ENCODE measurements around the gene PPAT. TPM values are rescaled to one million over a fixed set of nuclear protein-coding genes. Genes with fewer than 3 reads are reported as not detected.

The PPAT gene
- total and polyA plus RNA-seq, 2 experiments from 2014 or later = 63.0 to 96.8 TPM

- Mint-ChIP-seq H3K4me3 (no peak overlapping the region), H3K27me3 (ENCODE audit: insufficient read depth, low read depth, poor library complexity) (peaks cover 2% of the 10 kb centered on the region), H3K9me3 (no peaks in the 10 kb centered on the region), H3K27ac (peak overlapping the region; percentile 67), H3K4me1 (peaks cover 36% of the 10 kb centered on the region), H3K36me3 (ENCODE audit: low read depth) (peaks cover 58% of the 10 kb centered on the region)
- H3K36me3 ChIP-seq (ENCODE audit: insufficient read depth) = peaks cover 16% of the 10 kb centered on the region; the same call in 1 of the 2 replicates
- no peaks in the 10 kb centered on the region for H3F3A ChIP-seq (replicated peaks; ENCODE audit: low read depth)
- no peak overlapping the region for H3K4me3 ChIP-seq
- no peak for TF ChIP-seq CTCF (conservative IDR thresholded peaks at IDR 0.05; ENCODE audit: low read depth in 2 of 2)
- no peak for TF ChIP-seq EZH2 (IDR thresholded peaks at IDR 0.05; ENCODE audit: low read depth, unreplicated experiment)
- TF ChIP-seq ETS1 (IDR thresholded peaks at IDR 0.05) = no peak
- TF ChIP-seq CREB1 (CRISPR knock-in tag; IDR thresholded peaks at IDR 0.05; ENCODE audit: low read depth) = no peak
- TF ChIP-seq ZNF331 (CRISPR knock-in tag; IDR thresholded peaks at IDR 0.05; ENCODE audit: low read depth) = no peak
- TF ChIP-seq POLR2AphosphoS5 (IDR thresholded peaks at IDR 0.05; ENCODE audit: low read depth) = no peak
- TF ChIP-seq REST (IDR thresholded peaks at IDR 0.05; ENCODE audit: unreplicated experiment) = no peak
- H3K79me2 ChIP-seq (replicated peaks; ENCODE audit: insufficient read depth) = peaks cover 50% of the 10 kb centered on the region
- H3K27me3 ChIP-seq (ENCODE audit: insufficient read depth) = no peaks in the 10 kb centered on the region
- no peak overlapping the region for H3K4me2 ChIP-seq
- ATAC-seq (no peak), DNase-seq (ENCODE audit: low spot score) (no peak)
- peaks cover 31% of the 10 kb centered on the region for H3K4me1 ChIP-seq (ENCODE audit: insufficient read depth)
- H4K20me1 ChIP-seq (replicated peaks; ENCODE audit: insufficient read depth) = peaks cover 15% of the 10 kb centered on the region; the same call in 1 of the 2 replicates
- no peak overlapping the region for H2AFZ ChIP-seq
- no peak overlapping the region for H3K27ac ChIP-seq (ENCODE audit: low read depth)
- no peaks in the 10 kb centered on the region for H3K9me2 ChIP-seq (ENCODE audit: insufficient read depth)
These were observed 29.3 kb downstream of the PPAT start for GRCh38 chr4:56406151-56406550.

GRCh38 chr4:56405016-56405415 lies 30.4 kb downstream of the PPAT start:
- ATAC-seq = no peak
- DNase-seq (ENCODE audit: low spot score) = no peak
- Histone ChIP-seq H3K79me2 (replicated peaks; ENCODE audit: insufficient read depth) (peaks cover 42% of the 10 kb centered on the region), H3K27ac (ENCODE audit: low read depth) (no peak overlapping the region), H3K4me2 (no peak overlapping the region), H3K4me1 (ENCODE audit: insufficient read depth) (peaks cover 32% of the 10 kb centered on the region), H3K36me3 (ENCODE audit: insufficient read depth) (peaks cover 16% of the 10 kb centered on the region; the same call in 1 of the 2 replicates), H3F3A (replicated peaks; ENCODE audit: low read depth) (no peaks in the 10 kb centered on the region), H3K4me3 (no peak overlapping the region), H3K9me2 (ENCODE audit: insufficient read depth) (no peaks in the 10 kb centered on the region), H3K27me3 (ENCODE audit: insufficient read depth) (no peaks in the 10 kb centered on the region), H2AFZ (no peak overlapping the region), H4K20me1 (replicated peaks; ENCODE audit: insufficient read depth) (peaks cover 15% of the 10 kb centered on the region; the same call in 1 of the 2 replicates)
- Mint-ChIP-seq H3K4me3 (no peak overlapping the region), H3K9me3 (no peaks in the 10 kb centered on the region), H3K4me1 (peaks cover 38% of the 10 kb centered on the region), H3K27ac (no peak overlapping the region), H3K27me3 (ENCODE audit: insufficient read depth, low read depth, poor library complexity) (peaks cover 2% of the 10 kb centered on the region), H3K36me3 (ENCODE audit: low read depth) (peaks cover 66% of the 10 kb centered on the region)
- no peak for TF ChIP-seq POLR2AphosphoS5 (IDR thresholded peaks at IDR 0.05; ENCODE audit: low read depth)
- TF ChIP-seq ZNF462 (CRISPR knock-in tag; IDR thresholded peaks at IDR 0.05) = no peak
- no peak for TF ChIP-seq STAT1 (IDR thresholded peaks at IDR 0.05; ENCODE audit: unreplicated experiment)

Measured in GM23338 (cell line).